HepG2 (cell line): ENCODE measurements around the gene ZKSCAN8. TPM values are rescaled to one million over a fixed set of nuclear protein-coding genes. Genes with fewer than 3 reads are reported as not detected.

ENCODE experiments used
- ATAC-seq: fragments of 200-7000 bp; cut with Tn5 transposase; 3 replicates; pipeline ENCODE4 v1.9.1; 2020; ENCODE audit warnings: mild to moderate bottlenecking, moderate library complexity
- BruUV-seq: library from RNA; stranded (reverse); fragments of 400-500 nt; replicated peaks from 2 replicates; lab custom pipeline; 2021; lab: Mats Ljungman, UMichigan
- CTCF ChIA-PET: fragments of 300-600 bp; formaldehyde crosslinking; extraction: SDS; loops from one replicate; lab custom pipeline; 2021; ENCODE audit warnings: low total read pairs, inconsistent platforms, low intra/inter-chr PET ratio; lab: Yijun Ruan, JAX
- POLR2A ChIA-PET: fragments of 350-600 bp; sonication (Branson Sonifier 250); formaldehyde crosslinking; loops from one replicate; lab custom pipeline; 2020; ENCODE audit warnings: antibody characterized with exemption, inconsistent platforms; lab: Yijun Ruan, JAX
- DNase-seq: peaks from one replicate; pipeline ENCODE4 v3.0.0-alpha.2; 2015; ENCODE audit warnings: low spot score
- FAIRE-seq: peaks from 3 replicates; lab custom pipeline; 2011; peaks lifted over from hg19 to GRCh38; lab: Jason Lieb, UNC
- H2AFZ ChIP-seq: one replicate; pipeline ENCODE4 v1.6.1; 2011; ENCODE audit warnings: low read length, inconsistent platforms
- H3K27ac ChIP-seq: fragments of 300-600 bp; 3 replicates; pipeline ENCODE4 v1.8.0; 2011; ENCODE audit warnings: mixed run types, mild to moderate bottlenecking, mixed read lengths, low read length, inconsistent platforms; ENCODE audit not compliant: insufficient read depth; ENCODE audit errors: extremely low read length
- H3K27me3 ChIP-seq, 2 experiments: fragments of 200-600 bp in 1 of 2; 2 replicates in 1 of 2; 3 replicates in 1 of 2; pipeline versions ENCODE4 v1.6.0 to v1.8.0; 2011; ENCODE audit warnings: low read length in 2 of 2, mild to moderate bottlenecking in 2 of 2, moderate library complexity in 2 of 2, inconsistent platforms in 1 of 2; ENCODE audit not compliant: insufficient read depth in 2 of 2, control insufficient read depth in 1 of 2
- H3K36me3 ChIP-seq, 2 experiments: fragments of 200-600 bp in 1 of 2; replicated peaks in 1 of 2; 2 replicates in 1 of 2; 3 replicates in 1 of 2; pipeline versions ENCODE4 v1.5.1 to v1.8.0; 2011; ENCODE audit warnings: low read length in 2 of 2, inconsistent platforms in 1 of 2; ENCODE audit not compliant: insufficient read depth in 2 of 2, control insufficient read depth in 1 of 2
- H3K4me1 ChIP-seq: 2 replicates; pipeline ENCODE4 v1.5.1; 2012; ENCODE audit warnings: low read length, inconsistent platforms; ENCODE audit not compliant: insufficient read depth
- H3K4me2 ChIP-seq: 2 replicates; pipeline ENCODE4 v1.6.0; 2011; ENCODE audit warnings: low read depth, low read length, inconsistent platforms
- H3K4me3 ChIP-seq, 3 experiments: fragments of 200-600 bp in 1 of 3; sonication (generic), shearing (Covaris generic) in 1 of 3; replicated peaks in 1 of 3; 2 replicates each; pipeline ENCODE4 v1.5.1; 2011 to 2016; ENCODE audit warnings: low read length in 3 of 3, inconsistent platforms in 2 of 3, low read depth in 2 of 3, mild to moderate bottlenecking in 2 of 3, control low read depth in 1 of 3, mixed read lengths in 1 of 3; ENCODE audit not compliant: insufficient read depth in 1 of 3
- H3K79me2 ChIP-seq: one replicate; pipeline ENCODE4 v1.6.1; 2011; ENCODE audit warnings: low read length, inconsistent platforms; ENCODE audit not compliant: insufficient read depth
- H3K9ac ChIP-seq: 2 replicates; pipeline ENCODE4 v1.6.0; 2011; ENCODE audit warnings: mild to moderate bottlenecking, low read depth, low read length, inconsistent platforms; ENCODE audit not compliant: insufficient read depth
- H3K9me3 ChIP-seq: 2 replicates; pipeline ENCODE4 v1.5.1; 2012; ENCODE audit warnings: mild to moderate bottlenecking, low read length
- H4K20me1 ChIP-seq: 2 replicates; pipeline ENCODE4 v1.6.0; 2011; ENCODE audit warnings: inconsistent platforms, mild to moderate bottlenecking, low read length, moderate library complexity; ENCODE audit not compliant: insufficient read depth
- ATRX ChIP-seq: sonication (generic); formaldehyde crosslinking; IDR thresholded peaks from 2 replicates; pipeline ENCODE4 v1.4.0; 2020; ENCODE audit warnings: missing genetic modification reagents, borderline replicate concordance
- DNMT3B ChIP-seq: conservative IDR thresholded peaks from 2 replicates; pipeline ENCODE4 v1.6.1; 2016; ENCODE audit warnings: missing biosample characterization, control low read depth
- EZH2 ChIP-seq: conservative IDR thresholded peaks from 2 replicates; pipeline ENCODE4 v1.6.1; 2012; ENCODE audit warnings: mild to moderate bottlenecking, low read depth, low read length, moderate library complexity
- MAFF ChIP-seq: IDR thresholded peaks from 2 replicates; pipeline ENCODE4 v1.6.1; 2011; ENCODE audit warnings: low read depth, low read length, improper control_type of control experiment
- MAFK ChIP-seq, 2 experiments: IDR thresholded peaks in 1 of 2; conservative IDR thresholded peaks in 1 of 2; 2 replicates each; pipeline ENCODE4 v1.6.1; 2011; ENCODE audit warnings: improper control_type of control experiment in 2 of 2, low read length in 2 of 2
- RBFOX2 ChIP-seq: fragments of 200-400 bp; formaldehyde crosslinking; IDR thresholded peaks from 2 replicates; pipeline ENCODE4 v1.6.1; 2017; ENCODE audit warnings: low read depth, mild to moderate bottlenecking, low read length
- TRIM22 ChIP-seq: fragments of 450-650 bp; IDR thresholded peaks from 2 replicates; pipeline ENCODE4 v1.6.1; 2017
- TSC22D2 ChIP-seq: sonication (generic); formaldehyde crosslinking; IDR thresholded peaks from 2 replicates; pipeline ENCODE4 v1.5.1; 2020; ENCODE audit warnings: missing genetic modification reagents, mild to moderate bottlenecking, borderline replicate concordance
- ZNF138 ChIP-seq: sonication (generic); formaldehyde crosslinking; IDR thresholded peaks from 2 replicates; pipeline ENCODE4 v1.5.0; 2020; ENCODE audit warnings: mild to moderate bottlenecking, low read depth, missing genetic modification reagents
- WGBS: methylation state at CpG from one replicate; pipeline ENCODE4 v1.1.6; 2017; ENCODE audit warnings: low lambda C conversion rate; 5-methylcytosine and 5-hydroxymethylcytosine counted together
- in situ Hi-C: cut with HindIII; loops from 2 replicates; pipeline ENCODE4 v1.10.0; 2017; ENCODE audit warnings: low pct_unique_long_range_greater_than_20kb; ENCODE audit not compliant: extremely low pct_ligation_motif_present
- intact Hi-C: fragments of 100-400 bp; cut with micrococcal nuclease; formaldehyde crosslinking; loops from one replicate; pipeline ENCODE4 v1.10.0; 2022; ENCODE audit not compliant: unreplicated experiment
- polyA plus RNA-seq, 8 experiments: library from polyadenylated mRNA; depleted of rRNA in 3 of 8; stranded (reverse) in 7 of 8; unstranded in 1 of 8; fragments of >200 nt; fragmentation: Illumina TruSeq in 4 of 8; extraction: Trizol in 4 of 8; gene quantifications; 2 replicates each; pipeline versions ENCODE4 v1.2.1 to v1.2.3, GENCODE V29; 2011 to 2016; ENCODE audit warnings: low read depth in 4 of 8, missing spikeins in 1 of 8, mixed read lengths in 1 of 8; ENCODE audit not compliant: insufficient read depth in 1 of 8
- total RNA-seq, 5 experiments: library from RNA; depleted of rRNA; stranded (reverse); fragments of >200 nt; fragmentation: Illumina TruSeq; extraction: Trizol; gene quantifications; 2 replicates each; pipeline ENCODE4 v1.2.3, GENCODE V29; 2016; ENCODE audit warnings: low read depth in 1 of 5

ZKSCAN8 gene
- total and polyA plus RNA-seq, 2 of the 13 experiments (the other 11 are each of a cell fraction or from before 2014, with no cell fraction given) = 12.4 to 20.9 TPM

DNA sequence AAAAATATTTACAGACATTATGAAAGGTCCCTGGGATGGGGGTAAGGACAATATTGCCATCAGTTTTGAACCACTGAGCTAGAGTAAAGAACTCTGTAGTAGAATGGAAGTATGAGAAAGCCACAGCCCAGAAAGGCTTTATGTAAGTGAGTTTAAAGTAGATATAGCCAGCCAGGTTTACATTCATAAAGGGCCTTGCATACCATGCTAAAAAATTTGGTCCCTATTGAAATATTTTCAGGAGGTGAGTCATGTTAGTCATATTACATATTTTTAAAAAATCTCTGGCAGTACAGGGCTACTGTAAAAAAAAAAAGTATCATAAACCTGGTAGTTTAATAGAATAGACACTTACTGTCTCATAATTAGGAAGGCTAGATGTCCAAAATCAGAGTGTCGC, 3.5 kb downstream of the ZKSCAN8 start:
- no peak for ATAC-seq
- Histone ChIP-seq H3K9ac (no peak overlapping the region), H3K4me2 (no peak overlapping the region), H2AFZ (no peak overlapping the region), H3K4me1 (peaks cover 28% of the 10 kb centered on the region), H3K27me3 (no peaks in the 10 kb centered on the region; a peak in 1 of 5 replicates), H3K79me2 (peaks cover 31% of the 10 kb centered on the region), H3K27ac (no peak overlapping the region), H3K36me3 (peaks cover 21 to 52% of the 10 kb centered on the region in 2 experiments), H4K20me1 (peaks cover 9% of the 10 kb centered on the region), H3K4me3 (no peak overlapping the region), H3K9me3 (no peaks in the 10 kb centered on the region)
- in situ Hi-C loops = no loop called here
- no TSS peak for BruUV-seq
- POLR2A ChIA-PET = no interaction called here
- DNase-seq = no peak
- intact Hi-C loops = no loop called here
- no peak for FAIRE-seq
- CTCF ChIA-PET = no interaction called here
- WGBS = 96% methylated on average over 1 of the region's 1 CpG
- TF ChIP-seq EZH2 = no peak
- TF ChIP-seq RBFOX2 = 0 out of 2 replicates have a peak, but pooled peaks have one; percentile 14

- TF ChIP-seq DNMT3B (CRISPR knock-in tag) (no peak), MAFF (peak; percentile 89), TRIM22 (no peak), MAFK (conservative IDR thresholded peaks at IDR 0.05 in 1 of 2, IDR thresholded peaks at IDR 0.05 in 1 of 2; ENCODE audit: low read length in 2 of 2) (peak; percentile 85 to 91), TSC22D2 (CRISPR knock-in tag) (no peak), ZNF138 (CRISPR knock-in tag) (no peak), ATRX (CRISPR knock-in tag) (no peak)
- Histone ChIP-seq H3K27me3 (no peaks in the 10 kb centered on the region), H3K4me1 (no peaks in the 10 kb centered on the region), H3K9me3 (no peaks in the 10 kb centered on the region), H2AFZ (no peak overlapping the region), H3K9ac (no peak overlapping the region), H3K27ac (no peak overlapping the region), H3K36me3 (peaks cover 46 to 88% of the 10 kb centered on the region in 2 experiments), H4K20me1 (no peaks in the 10 kb centered on the region), H3K4me3 (no peak overlapping the region), H3K79me2 (no peaks in the 10 kb centered on the region), H3K4me2 (no peak overlapping the region)
- ChIA-PET CTCF (no interaction called here), POLR2A (interaction anchor here (0.8 to 0.9 kb wide), 2 partner anchors 9 kb away, joined by 3 to 5 read pairs; no protein-coding TSS in a partner anchor)
- no TSS peak for BruUV-seq
- WGBS = 96% methylated on average over 2 of the region's 2 CpGs
- no peak for FAIRE-seq
- intact Hi-C loops (no loop called here), in situ Hi-C loops (no loop called here)
- ATAC-seq = no peak
- DNase-seq = no peak
These were observed 10.8 kb downstream of the ZKSCAN8 start for GRCh38 chr6:28152531-28152930.
